Measurements from ENCODE around the gene INHBB. TPM values are rescaled to one million over a fixed set of nuclear protein-coding genes. Genes with fewer than 3 reads are reported as not detected.

Gene INHBB
- total RNA-seq, 1 experiment from 2014 or later: 0.27 TPM

- TF ChIP-seq YY1 (IDR thresholded peaks at IDR 0.05; ENCODE audit: extremely low read depth, insufficient replicate concordance, low read depth, low read length) (no peak), SP1 (IDR thresholded peaks at IDR 0.05; ENCODE audit: low read depth) (no peak)
These were observed 36.7 kb downstream of the INHBB start (continued) for GRCh38 chr2:120382541-120383144.

GRCh38 chr2:120383191-120383590, 37.3 kb downstream of the INHBB start:
- Histone ChIP-seq H3K27ac (ENCODE audit: low read depth, low read length) (no peak overlapping the region), H3K9me3 (ENCODE audit: control insufficient read depth in 1 of 2, insufficient read depth in 1 of 2, low read depth in 1 of 2, low read length in 2 of 2) (no peaks in the 10 kb centered on the region), H3K36me3 (ENCODE audit: control insufficient read depth in 1 of 2, insufficient read depth in 2 of 2, low read length in 2 of 2) (no peaks in the 10 kb centered on the region), H2AFZ (ENCODE audit: low read depth, low read length, poor library complexity, severe bottlenecking) (no peak overlapping the region), H3K27me3 (ENCODE audit: insufficient read depth, low read length) (peaks cover 3% of the 10 kb centered on the region; the same call in 1 of the 2 replicates), H3K79me2 (ENCODE audit: insufficient read depth, low read length) (no peaks in the 10 kb centered on the region), H3K4me2 (ENCODE audit: low read length) (no peak overlapping the region), H3K4me3 (replicated peaks in 1 of 2; ENCODE audit: low read depth in 1 of 2, low read length in 2 of 2) (no peak overlapping the region), H4K20me1 (ENCODE audit: insufficient read depth) (no peaks in the 10 kb centered on the region), H3K9me2 (ENCODE audit: insufficient read depth) (no peaks in the 10 kb centered on the region), H3K4me1 (ENCODE audit: control insufficient read depth in 1 of 2, insufficient read depth in 2 of 2, low read length in 2 of 2) (peaks cover 7 to 9% of the 10 kb centered on the region in 2 experiments; a peak in 2 of 4 replicates), H3K9ac (ENCODE audit: low read length) (no peak overlapping the region)
- intact Hi-C loops (cut with micrococcal nuclease): no loop called here
- POLR2A ChIA-PET: no interaction called here
- TF ChIP-seq SP1 (IDR thresholded peaks at IDR 0.05; ENCODE audit: low read depth): no peak
- no peak for TF ChIP-seq SIN3A (IDR thresholded peaks at IDR 0.05; ENCODE audit: low read depth)
- no peak for TF ChIP-seq SRF (IDR thresholded peaks at IDR 0.05; ENCODE audit: low read depth)
- no peak for TF ChIP-seq CBX3 (IDR thresholded peaks at IDR 0.05; ENCODE audit: low read depth)
- no peak for TF ChIP-seq RAD21 (IDR thresholded peaks at IDR 0.05; ENCODE audit: low read depth)
- TF ChIP-seq POLR2AphosphoS5 (IDR thresholded peaks at IDR 0.05; ENCODE audit: low read depth, low read length): no peak
- TF ChIP-seq JUND (IDR thresholded peaks at IDR 0.05): no peak
- TF ChIP-seq, protein P1, sequence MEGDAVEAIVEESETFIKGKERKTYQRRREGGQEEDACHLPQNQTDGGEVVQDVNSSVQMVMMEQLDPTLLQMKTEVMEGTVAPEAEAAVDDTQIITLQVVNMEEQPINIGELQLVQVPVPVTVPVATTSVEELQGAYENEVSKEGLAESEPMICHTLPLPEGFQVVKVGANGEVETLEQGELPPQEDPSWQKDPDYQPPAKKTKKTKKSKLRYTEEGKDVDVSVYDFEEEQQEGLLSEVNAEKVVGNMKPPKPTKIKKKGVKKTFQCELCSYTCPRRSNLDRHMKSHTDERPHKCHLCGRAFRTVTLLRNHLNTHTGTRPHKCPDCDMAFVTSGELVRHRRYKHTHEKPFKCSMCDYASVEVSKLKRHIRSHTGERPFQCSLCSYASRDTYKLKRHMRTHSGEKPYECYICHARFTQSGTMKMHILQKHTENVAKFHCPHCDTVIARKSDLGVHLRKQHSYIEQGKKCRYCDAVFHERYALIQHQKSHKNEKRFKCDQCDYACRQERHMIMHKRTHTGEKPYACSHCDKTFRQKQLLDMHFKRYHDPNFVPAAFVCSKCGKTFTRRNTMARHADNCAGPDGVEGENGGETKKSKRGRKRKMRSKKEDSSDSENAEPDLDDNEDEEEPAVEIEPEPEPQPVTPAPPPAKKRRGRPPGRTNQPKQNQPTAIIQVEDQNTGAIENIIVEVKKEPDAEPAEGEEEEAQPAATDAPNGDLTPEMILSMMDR (IDR thresholded peaks at IDR 0.05 in 2 of 3, conservative IDR thresholded peaks at IDR 0.05 in 1 of 3; ENCODE audit: borderline replicate concordance in 1 of 3, insufficient read depth in 1 of 3, low read depth in 2 of 3, low read length in 2 of 3): no peak
- TF ChIP-seq ZBTB33 (IDR thresholded peaks at IDR 0.05; ENCODE audit: extremely low read depth, insufficient replicate concordance, low read length): no peak
- no peak for TF ChIP-seq ATF3 (IDR thresholded peaks at IDR 0.05)
- CTCF ChIA-PET: interaction anchor here (1.0 kb wide), 1 partner anchor 170 kb away, joined by 3 read pairs; no protein-coding TSS in a partner anchor
- ATAC-seq (no peak), DNase-seq (ENCODE audit: low read depth, low spot score) (no peak)
- no TSS peak for BruUV-seq (replicated peaks)
- RAD21 ChIA-PET (ENCODE audit: low non-redundant PET in 1 of 2, low total read pairs in 2 of 2, uncharacterized antibody in 2 of 2, unreplicated experiment in 2 of 2): no interaction called here

Data from HCT116 (cell line).